ENCODE measurements around the gene NSRP1. TPM values are rescaled to one million over a fixed set of nuclear protein-coding genes. Genes with fewer than 3 reads are reported as not detected.

Gene NSRP1
- total and polyA plus RNA-seq, 2 donors (not counting 3 experiments of a cell fraction or from before 2014, with no cell fraction given): 11.2 to 29.1 TPM

GRCh38 chr17:30084788-30085187 lies 31.8 kb upstream of the NSRP1 start:
- no TSS peak for BruUV-seq (replicated peaks)
- H4K20me1 ChIP-seq (replicated peaks; ENCODE audit: control insufficient read depth, extremely low read depth, insufficient read depth, low read length): no peaks in the 10 kb centered on the region
- no peaks in the 10 kb centered on the region for H3K79me2 ChIP-seq (ENCODE audit: control insufficient read depth, insufficient read depth, low read length)
- no peaks in the 10 kb centered on the region for H3K36me3 ChIP-seq (ENCODE audit: control insufficient read depth in 2 of 2, extremely low read depth in 1 of 2, insufficient read depth in 2 of 2, low read length in 2 of 2)
- no peaks in the 10 kb centered on the region for H3K9me3 ChIP-seq (replicated peaks; ENCODE audit: control insufficient read depth, insufficient read depth, low read length)
- intact Hi-C loops (cut with micrococcal nuclease) (no loop called here), dilution Hi-C loops (cut with MboI; ENCODE audit: extremely low pct_ligation_motif_present, low sequenced_read_pairs) (no loop called here)
- DNase-seq (ENCODE audit: low read depth, low spot score): no peak
- peaks cover 14 to 19% of the 10 kb centered on the region in 2 experiments for H3K27me3 ChIP-seq (ENCODE audit: control insufficient read depth in 2 of 2, insufficient read depth in 2 of 2, low read length in 2 of 2)
- H3K4me1 ChIP-seq (ENCODE audit: control insufficient read depth, extremely low read depth, insufficient read depth, low read length): no peaks in the 10 kb centered on the region
- CTCF ChIA-PET: interaction anchor here (0.9 to 3.5 kb wide), 4 partner anchors 8 to 132 kb away, joined by 3 to 39 read pairs (median 4); no protein-coding TSS in a partner anchor
- H2AFZ ChIP-seq (ENCODE audit: low read depth, low read length): no peak overlapping the region
- H3K9me1 ChIP-seq (replicated peaks; ENCODE audit: control insufficient read depth, extremely low read depth, insufficient read depth, low read length): no peaks in the 10 kb centered on the region
- no peak overlapping the region for H3K4me3 ChIP-seq (replicated peaks in 1 of 3; ENCODE audit: insufficient read depth in 1 of 3, low read depth in 1 of 3, low read length in 3 of 3)
- H3K9ac ChIP-seq (replicated peaks; ENCODE audit: extremely low read depth, insufficient read depth, low read length): no peak overlapping the region
- no peak overlapping the region for H3K4me2 ChIP-seq (ENCODE audit: insufficient read depth, low read length)
- no peak for FAIRE-seq
- POLR2A ChIA-PET: no interaction called here
- no peak for TF ChIP-seq FOS (IDR thresholded peaks at IDR 0.05; ENCODE audit: borderline replicate concordance, insufficient read depth, low read length)
- TF ChIP-seq JUN (IDR thresholded peaks at IDR 0.05; ENCODE audit: borderline replicate concordance, insufficient read depth, insufficient read length, low read depth): no peak
- TF ChIP-seq POLR2A (IDR thresholded peaks at IDR 0.05; ENCODE audit: low read depth, low read length): no peak
- TF ChIP-seq, protein P1, sequence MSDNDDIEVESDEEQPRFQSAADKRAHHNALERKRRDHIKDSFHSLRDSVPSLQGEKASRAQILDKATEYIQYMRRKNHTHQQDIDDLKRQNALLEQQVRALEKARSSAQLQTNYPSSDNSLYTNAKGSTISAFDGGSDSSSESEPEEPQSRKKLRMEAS (IDR thresholded peaks at IDR 0.05; ENCODE audit: insufficient read depth, insufficient read length): no peak
- no peak for TF ChIP-seq MYC (IDR thresholded peaks at IDR 0.05; ENCODE audit: low read depth, low read length)
- TF ChIP-seq GATA2 (IDR thresholded peaks at IDR 0.05; ENCODE audit: insufficient read depth, insufficient read length, low read depth, low read length): no peak
- TF ChIP-seq, protein P2, sequence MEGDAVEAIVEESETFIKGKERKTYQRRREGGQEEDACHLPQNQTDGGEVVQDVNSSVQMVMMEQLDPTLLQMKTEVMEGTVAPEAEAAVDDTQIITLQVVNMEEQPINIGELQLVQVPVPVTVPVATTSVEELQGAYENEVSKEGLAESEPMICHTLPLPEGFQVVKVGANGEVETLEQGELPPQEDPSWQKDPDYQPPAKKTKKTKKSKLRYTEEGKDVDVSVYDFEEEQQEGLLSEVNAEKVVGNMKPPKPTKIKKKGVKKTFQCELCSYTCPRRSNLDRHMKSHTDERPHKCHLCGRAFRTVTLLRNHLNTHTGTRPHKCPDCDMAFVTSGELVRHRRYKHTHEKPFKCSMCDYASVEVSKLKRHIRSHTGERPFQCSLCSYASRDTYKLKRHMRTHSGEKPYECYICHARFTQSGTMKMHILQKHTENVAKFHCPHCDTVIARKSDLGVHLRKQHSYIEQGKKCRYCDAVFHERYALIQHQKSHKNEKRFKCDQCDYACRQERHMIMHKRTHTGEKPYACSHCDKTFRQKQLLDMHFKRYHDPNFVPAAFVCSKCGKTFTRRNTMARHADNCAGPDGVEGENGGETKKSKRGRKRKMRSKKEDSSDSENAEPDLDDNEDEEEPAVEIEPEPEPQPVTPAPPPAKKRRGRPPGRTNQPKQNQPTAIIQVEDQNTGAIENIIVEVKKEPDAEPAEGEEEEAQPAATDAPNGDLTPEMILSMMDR (IDR thresholded peaks at IDR 0.05; ENCODE audit: extremely low read depth in 1 of 2, insufficient read depth in 1 of 2, low read depth in 1 of 2, low read length in 2 of 2): no peak
- no peak for TF ChIP-seq POLR2AphosphoS5 (IDR thresholded peaks at IDR 0.05; ENCODE audit: insufficient read depth, low read depth, low read length)
- TF ChIP-seq EZH2 (IDR thresholded peaks at IDR 0.05; ENCODE audit: borderline replicate concordance, low read depth, low read length, severe bottlenecking): no peak
- H3K27ac ChIP-seq (ENCODE audit: insufficient read depth, low read depth, low read length): no peak overlapping the region

All from endothelial cell of umbilical vein (primary cell).